GM18867 (cell line): Measurements from ENCODE around the gene EME2.

ENCODE experiments used
- ATAC-seq: cut with Tn5 transposase; IDR thresholded peaks from one replicate; pipeline ENCODE4 v1.9.1; 2021; ENCODE audit warnings: mild to moderate bottlenecking, moderate library complexity; ENCODE audit not compliant: unreplicated experiment

The EME2 gene

GRCh38 chr16:1745181-1745899, 27.3 kb upstream of the EME2 start:
- no peak for ATAC-seq

DNA sequence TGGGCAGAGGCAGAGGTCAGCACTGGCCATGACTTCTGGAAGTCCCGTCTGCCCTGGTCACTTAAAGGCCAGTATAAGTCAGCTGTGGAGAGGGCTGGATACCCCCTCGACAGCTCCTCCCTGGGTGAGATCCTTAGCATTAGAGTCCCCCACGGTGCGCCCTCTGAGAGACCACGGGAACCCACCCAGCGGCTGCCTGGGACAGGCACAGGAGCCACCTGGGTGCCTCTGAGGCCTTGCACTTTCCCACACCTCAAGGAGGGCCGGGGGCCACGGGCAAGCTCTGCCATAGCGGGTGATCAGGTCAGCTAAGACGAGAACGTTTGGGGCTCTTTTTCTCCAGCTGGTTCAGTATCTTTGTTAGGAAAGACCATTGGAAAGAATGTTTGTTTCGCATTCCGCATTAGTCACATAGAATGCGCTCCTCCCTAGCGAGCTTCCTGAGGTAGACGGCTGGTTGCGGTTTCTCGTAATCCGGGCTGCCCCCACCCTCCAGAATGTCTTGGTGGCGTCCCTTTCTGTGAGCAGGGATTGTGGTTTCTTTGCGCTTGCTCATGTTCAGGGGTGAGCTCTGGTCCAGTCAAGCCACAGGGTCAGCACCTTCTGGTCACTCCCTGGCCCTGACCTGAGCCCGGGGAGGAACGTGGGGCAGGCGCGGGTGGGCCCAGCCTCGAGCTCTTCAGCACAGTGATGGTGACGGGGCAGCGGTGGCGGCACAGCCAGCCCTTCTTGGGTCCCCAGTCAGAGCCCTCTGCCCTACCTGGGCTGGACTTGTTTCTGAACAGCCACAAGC, 26.5 kb upstream of the EME2 start:
- no peak for ATAC-seq

- ATAC-seq = no peak
These were observed 25.9 kb upstream of the EME2 start for GRCh38 chr16:1746693-1747195.

- ATAC-seq = no peak
These were observed 24.7 kb upstream of the EME2 start for GRCh38 chr16:1747934-1748333.

DNA sequence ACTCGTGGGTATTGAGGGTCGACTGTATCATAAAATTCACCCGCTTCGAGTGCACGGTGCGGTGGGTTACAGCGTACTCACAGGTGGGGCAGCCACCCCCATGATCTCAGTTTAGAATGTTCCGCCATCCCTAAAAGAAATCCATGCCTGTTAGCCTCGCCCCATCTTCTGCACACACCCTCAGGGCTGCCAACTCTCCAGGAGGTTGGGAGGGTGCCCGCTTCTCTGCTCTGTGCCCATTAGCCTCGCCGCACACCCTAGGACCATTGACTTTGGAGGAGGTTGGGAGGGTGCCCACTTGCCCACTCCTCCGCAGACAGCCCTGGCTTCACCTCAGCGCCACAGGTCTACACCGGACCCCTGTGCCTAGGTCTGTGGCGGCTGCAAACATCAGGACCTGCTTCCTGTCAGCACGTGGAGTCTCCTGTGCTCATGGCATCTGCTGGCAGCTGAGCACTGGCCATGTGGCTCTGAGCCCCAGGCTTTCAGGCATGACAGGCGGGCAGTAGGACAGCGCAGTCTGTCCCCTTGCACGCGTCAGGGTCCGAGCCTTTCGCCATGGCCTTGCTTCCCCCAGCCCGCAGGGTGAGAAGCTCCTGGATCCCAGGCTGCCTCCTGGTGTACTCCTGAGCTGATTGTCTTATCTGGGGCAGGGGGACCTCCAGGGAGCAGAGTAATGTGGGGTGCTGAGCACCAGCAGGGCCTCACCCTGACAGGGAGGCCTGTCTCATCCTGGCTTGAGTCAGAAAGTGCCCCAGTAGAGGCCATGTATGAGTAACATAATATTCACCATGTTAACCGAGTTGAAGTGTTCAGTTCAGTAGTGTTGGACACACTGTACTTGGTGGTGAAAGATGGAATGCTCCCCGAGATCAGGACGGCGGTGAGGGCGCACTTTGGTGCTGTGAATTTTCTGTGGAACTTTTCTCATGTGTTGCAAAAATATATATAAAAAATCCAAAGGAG, 23.2 kb upstream of the EME2 start:
- ATAC-seq = no peak

GRCh38 chr16:1751946-1752345, 20.7 kb upstream of the EME2 start:
- ATAC-seq = no peak

DNA sequence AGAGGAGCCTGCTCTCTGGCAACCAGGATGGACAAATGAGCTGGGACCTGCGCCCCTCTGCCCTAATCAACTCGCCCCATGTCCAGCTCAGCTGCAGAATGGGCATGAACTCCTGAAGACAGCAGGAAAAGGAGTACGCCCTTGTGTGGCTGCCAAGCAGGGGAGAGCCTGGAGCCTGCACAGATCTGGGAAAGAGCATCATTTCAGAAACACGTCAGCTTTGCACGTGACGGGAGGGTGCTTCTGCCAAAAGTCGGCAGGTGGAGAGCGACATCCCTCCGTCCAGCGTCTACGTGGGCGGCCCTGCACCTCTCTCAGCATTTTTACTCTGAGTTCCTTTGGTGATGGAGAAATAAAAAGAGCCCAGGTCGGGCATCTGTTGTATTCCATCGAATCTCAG, 19.8 kb upstream of the EME2 start:
- ATAC-seq = no peak

- ATAC-seq = no peak
These were observed 18.4 kb upstream of the EME2 start for GRCh38 chr16:1754204-1754603.

DNA sequence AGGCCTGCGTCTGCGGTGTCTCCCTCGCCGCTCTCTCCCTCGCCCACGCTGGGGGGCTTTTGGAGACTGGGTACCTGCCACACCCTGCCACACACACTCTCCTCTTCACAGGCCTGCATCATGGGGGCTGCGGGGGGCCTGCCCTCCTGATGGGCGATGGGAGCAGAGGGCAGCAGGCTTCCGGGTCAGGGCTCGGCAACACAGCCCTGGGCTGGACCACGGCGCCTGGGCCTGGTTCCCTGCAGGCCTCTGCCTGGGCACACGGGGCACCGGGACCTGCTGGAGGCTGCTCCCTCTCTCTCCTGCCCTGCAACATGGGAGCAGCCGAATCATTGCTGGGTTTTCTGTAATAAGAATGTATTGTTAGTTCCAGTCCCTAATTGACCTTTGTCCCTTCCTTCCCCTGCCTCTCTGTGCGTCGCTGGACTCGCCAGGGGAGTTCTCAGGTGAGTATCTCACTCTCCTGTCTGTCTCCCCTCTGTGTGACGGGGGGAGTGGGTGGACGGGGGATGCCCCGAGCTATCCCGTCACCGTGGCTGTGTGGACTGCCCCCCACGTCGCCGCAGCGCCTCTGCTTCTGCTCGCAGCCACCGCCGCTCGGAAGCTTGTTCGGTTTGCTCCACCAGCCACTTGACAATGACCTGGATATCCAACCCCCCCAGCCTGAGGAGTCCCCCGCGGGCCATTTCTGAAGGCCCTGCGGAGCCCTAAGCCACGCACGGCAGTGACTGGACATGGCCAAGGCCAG, 14.7 kb upstream of the EME2 start:
- no peak for ATAC-seq

GRCh38 chr16:1758923-1759322, 13.7 kb upstream of the EME2 start:
- no peak for ATAC-seq

GRCh38 chr16:1759511-1759910, 13.1 kb upstream of the EME2 start:
- ATAC-seq = no peak

GRCh38 chr16:1760911-1761310, 11.7 kb upstream of the EME2 start:
- ATAC-seq = no peak

DNA sequence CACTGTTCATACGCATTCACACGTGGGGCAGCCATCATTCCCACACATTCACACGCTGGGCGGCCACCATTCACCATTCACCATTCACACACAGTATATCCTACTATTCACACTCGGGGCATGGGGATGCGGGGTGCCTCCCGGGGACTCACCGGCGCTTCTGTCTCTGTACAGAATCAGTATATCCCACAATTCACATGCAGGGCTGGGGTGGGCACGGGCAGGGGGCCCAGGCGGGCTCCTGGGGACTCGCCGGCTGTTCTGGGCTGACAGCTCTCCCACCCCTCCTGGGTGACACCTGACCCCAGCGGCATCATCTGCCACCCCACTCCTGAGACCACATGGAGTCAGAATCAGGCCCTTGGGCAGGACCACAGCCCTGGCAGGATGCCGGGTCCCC, 10.9 kb upstream of the EME2 start:
- ATAC-seq = no peak

DNA sequence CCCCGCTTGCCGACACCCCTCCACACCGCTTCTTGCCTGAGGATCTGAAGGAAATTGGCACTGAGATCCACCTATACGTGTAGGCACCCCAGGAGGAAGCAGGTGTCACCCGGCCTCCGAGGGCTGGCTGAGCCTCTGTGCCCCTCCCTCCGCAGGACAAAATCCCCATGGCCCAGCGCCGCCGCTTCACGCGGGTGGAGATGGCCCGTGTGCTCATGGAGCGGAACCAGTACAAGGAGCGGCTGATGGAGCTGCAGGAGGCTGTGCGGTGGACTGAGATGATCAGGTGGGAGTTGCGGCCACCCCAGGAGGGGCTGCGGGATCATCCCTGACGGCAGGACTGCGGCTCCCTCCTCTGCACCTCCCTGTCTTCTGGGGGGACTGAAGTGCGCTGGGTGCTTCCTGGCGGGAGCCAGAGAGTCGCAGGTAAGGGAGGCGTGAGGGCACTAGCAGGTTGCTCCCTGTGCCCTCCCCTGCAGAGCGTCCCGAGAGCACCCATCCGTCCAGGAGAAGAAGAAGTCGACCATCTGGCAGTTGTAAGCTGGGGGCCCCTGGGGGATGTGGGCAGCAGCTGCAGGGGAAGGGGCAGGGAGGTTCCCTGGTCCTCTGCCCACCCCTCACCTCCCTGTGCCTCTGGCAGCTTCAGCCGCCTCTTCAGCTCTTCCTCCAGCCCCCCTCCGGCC, 10.3 kb upstream of the EME2 start:
- ATAC-seq = no peak

DNA sequence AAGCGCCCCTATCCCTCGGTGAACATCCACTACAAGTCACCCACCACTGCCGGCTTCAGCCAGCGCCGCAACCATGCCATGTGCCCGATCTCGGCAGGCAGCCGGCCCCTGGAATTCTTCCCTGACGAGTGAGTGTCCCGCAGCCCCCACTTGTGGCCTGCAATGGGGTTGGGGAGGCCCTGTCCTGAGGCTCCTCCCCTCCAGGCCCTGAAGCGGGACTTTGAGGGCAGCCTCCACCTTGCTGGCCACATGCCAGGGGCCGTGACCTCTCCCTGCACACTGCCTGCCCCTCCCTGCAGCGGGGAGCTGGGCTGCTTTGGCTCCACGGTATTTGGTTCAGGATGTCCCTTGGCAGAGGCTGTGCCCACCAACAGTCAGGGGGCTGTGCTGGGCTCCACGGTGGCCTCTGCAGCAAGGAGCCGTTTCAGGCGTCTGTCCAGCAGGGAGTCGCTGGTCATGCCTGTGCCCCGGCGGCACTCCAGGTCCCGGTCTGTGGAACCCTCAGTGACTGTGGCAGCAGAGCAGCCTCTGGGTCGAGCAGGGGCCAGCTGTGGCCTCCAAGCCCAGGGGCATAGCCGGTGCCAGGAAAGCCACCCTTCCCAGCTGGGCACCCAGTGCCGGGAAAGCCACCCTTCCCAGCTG, 9.6 kb upstream of the EME2 start:
- ATAC-seq = no peak

DNA sequence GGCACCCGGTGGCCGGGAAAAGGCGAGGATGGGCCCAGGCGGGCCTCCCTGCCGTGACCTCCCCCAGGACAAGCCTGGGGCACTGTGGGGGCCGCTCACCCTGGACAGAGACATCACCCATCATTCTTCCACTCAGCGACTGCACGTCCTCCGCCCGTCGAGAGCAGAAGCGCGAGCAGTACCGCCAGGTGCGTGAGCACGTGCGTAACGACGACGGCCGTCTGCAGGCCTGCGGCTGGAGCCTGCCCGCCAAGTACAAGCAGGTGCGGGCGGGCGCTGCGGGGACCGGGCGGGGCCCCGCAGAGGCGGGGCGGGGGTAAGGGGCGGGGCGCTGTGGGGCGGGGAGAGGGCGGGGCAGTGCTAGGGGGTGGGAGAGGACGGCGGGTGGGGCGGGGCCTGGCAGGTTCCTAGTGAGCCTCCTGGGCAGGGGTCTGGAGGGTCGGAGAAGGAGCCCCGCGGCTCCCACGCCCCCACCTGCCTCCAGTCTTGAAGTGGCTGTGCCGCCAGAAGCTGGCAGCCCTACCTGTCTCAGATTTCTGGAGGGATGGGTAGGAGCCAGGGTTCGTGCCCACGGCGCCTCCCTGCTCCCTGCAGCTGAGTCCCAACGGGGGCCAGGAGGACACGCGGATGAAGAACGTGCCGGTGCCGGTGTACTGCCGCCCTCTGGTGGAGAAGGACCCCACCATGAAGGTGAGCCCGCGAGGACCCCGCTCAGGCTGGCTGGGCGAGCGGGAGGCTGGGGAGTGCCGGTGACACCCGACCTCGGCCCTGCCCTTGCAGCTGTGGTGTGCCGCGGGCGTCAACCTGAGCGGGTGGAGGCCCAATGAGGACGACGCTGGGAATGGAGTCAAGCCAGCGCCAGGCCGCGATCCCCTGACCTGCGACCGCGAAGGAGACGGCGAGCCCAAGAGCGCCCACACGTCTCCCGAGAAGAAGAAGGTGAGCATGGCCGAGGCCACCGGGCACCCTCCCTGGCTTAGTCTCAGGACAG, 8.8 kb upstream of the EME2 start:
- no peak for ATAC-seq

- ATAC-seq = no peak
These were observed 7.6 kb upstream of the EME2 start for GRCh38 chr16:1764971-1765370.

DNA sequence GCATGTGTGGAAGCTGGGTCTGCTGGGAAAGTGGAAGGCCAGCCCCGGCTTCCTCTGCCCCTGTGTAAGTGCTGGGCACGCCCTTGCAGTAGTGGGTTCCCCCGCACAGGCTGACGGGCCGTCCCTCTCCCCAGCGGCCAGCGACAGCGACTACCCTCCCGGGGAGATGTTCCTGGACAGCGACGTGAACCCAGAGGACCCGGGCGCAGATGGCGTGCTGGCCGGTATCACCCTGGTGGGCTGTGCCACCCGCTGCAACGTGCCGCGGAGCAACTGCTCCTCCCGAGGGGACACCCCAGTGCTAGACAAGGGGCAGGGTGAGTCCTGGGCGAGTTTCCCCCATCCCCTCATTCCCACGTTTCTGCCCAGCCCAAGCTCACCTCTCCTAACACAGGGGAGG, 6.8 kb upstream of the EME2 start:
- ATAC-seq = no peak
